ENCODE measurements around the gene CLEC5A. TPM values are rescaled to one million over a fixed set of nuclear protein-coding genes. Genes with fewer than 3 reads are reported as not detected.

CLEC5A gene
- total and polyA plus RNA-seq, 2 of the 8 experiments (the other 6 are each of a cell fraction or from before 2014, with no cell fraction given), result not detected

DNA sequence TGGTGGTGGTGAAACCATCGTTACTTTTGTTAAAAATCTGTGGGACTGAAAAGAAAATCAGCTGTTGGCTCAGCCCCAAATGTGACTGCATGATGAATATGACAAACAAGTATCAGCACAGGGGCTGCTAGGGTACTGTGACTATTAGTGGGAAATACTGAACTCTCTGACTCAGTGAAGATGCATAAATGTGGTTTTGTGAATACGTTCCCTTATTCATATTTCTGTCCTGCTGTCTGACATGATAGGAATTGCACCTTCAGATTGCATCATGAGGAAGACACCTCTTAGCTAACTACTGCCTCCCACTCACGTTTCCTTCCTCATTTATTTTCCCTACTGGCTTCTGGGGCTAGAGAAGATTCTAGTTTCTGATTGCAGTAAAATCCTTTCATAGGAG, 1.4 kb downstream of the CLEC5A start:
- no peaks in the 10 kb centered on the region for H3K36me3 ChIP-seq (ENCODE audit: control insufficient read depth in 2 of 4, insufficient read depth in 4 of 4, low read length in 3 of 4)
- H2AK5ac ChIP-seq (ENCODE audit: low read depth, low read length), result no peak overlapping the region
- WGBS, 2 experiments (ENCODE audit: extremely low coverage in 1 of 2, insufficient coverage in 1 of 2, insufficient read length in 1 of 2, insufficient replicate concordance in 2 of 2, low coverage in 1 of 2, low lambda C conversion rate in 2 of 2, missing lambda C conversion rate in 1 of 2), result 81% methylated on average over 3 of the region's 3 CpGs; no CpG with 5 or more reads in 1 of the 2 experiments
- no peak overlapping the region for H3K56ac ChIP-seq (replicated peaks; ENCODE audit: insufficient read length, low read depth, low read length)
- no peak for FAIRE-seq
- H3K14ac ChIP-seq (ENCODE audit: insufficient read length), result no peak overlapping the region
- H4K8ac ChIP-seq (ENCODE audit: extremely low read depth, insufficient read depth, low read length), result no peak overlapping the region
- H3K4me3 ChIP-seq (ENCODE audit: extremely low read depth in 1 of 4, insufficient read depth in 2 of 4, low read depth in 3 of 4, low read length in 4 of 4), result no peak overlapping the region
- H3K79me1 ChIP-seq (ENCODE audit: low read depth, low read length), result no peaks in the 10 kb centered on the region
- no peak overlapping the region for H3K4me2 ChIP-seq (ENCODE audit: insufficient read depth in 1 of 2, low read depth in 2 of 2, low read length in 2 of 2)
- no peak overlapping the region for H4K91ac ChIP-seq (replicated peaks; ENCODE audit: insufficient read length, low read length)
- H3K23me2 ChIP-seq (ENCODE audit: low read depth, low read length), result no peaks in the 10 kb centered on the region
- no peaks in the 10 kb centered on the region for H4K20me1 ChIP-seq (replicated peaks in 1 of 2; ENCODE audit: control insufficient read depth in 1 of 2, insufficient read depth in 2 of 2, low read length in 2 of 2)
- no peak overlapping the region for H3K4ac ChIP-seq (replicated peaks; ENCODE audit: insufficient read length, low read depth, low read length)
- no peak for DNase-seq (ENCODE audit: low read depth in 1 of 2, low spot score in 2 of 2)
- H3K9ac ChIP-seq (replicated peaks in 1 of 4; ENCODE audit: extremely low read depth in 1 of 4, low read depth in 3 of 4, low read length in 3 of 4), result no peak overlapping the region
- no peak overlapping the region for H3K27ac ChIP-seq (ENCODE audit: low read depth, low read length)
- H3K79me2 ChIP-seq (ENCODE audit: control insufficient read depth in 1 of 2, insufficient read depth in 2 of 2, low read length in 2 of 2), result no peaks in the 10 kb centered on the region
- no peak overlapping the region for H2BK20ac ChIP-seq (ENCODE audit: low read length)
- no peak overlapping the region for H2BK15ac ChIP-seq (ENCODE audit: low read length)
- ChIA-PET POLR2A (ENCODE audit: partially characterized antibody) (no interaction called here), CTCF (ENCODE audit: partially characterized antibody) (interaction anchor here (1.1 to 1.5 kb wide), 3 partner anchors 14 to 209 kb away, joined by 3 read pairs; no protein-coding TSS in a partner anchor)
- H3K9me3 ChIP-seq (ENCODE audit: insufficient read depth in 2 of 2, low read depth in 1 of 2, low read length in 1 of 2), result no peaks in the 10 kb centered on the region
- no peak overlapping the region for H3K23ac ChIP-seq (ENCODE audit: insufficient read length)
- no peak overlapping the region for H3K18ac ChIP-seq (ENCODE audit: extremely low read depth, low read length)
- H2BK120ac ChIP-seq (replicated peaks; ENCODE audit: low read depth, low read length), result no peak overlapping the region
- H4K5ac ChIP-seq (ENCODE audit: insufficient read length, low read depth, low read length), result no peak overlapping the region
- no peaks in the 10 kb centered on the region for H3K4me1 ChIP-seq (replicated peaks in 1 of 4; ENCODE audit: control insufficient read depth in 3 of 4, insufficient read depth in 4 of 4, low read length in 3 of 4)
- no peak overlapping the region for H2BK5ac ChIP-seq (ENCODE audit: low read depth, low read length)
- H3K27me3 ChIP-seq (replicated peaks in 1 of 4; ENCODE audit: control insufficient read depth in 3 of 4, extremely low read depth in 1 of 4, insufficient read depth in 3 of 4, low read length in 3 of 4), result no peaks in the 10 kb centered on the region
- no peak overlapping the region for H2AFZ ChIP-seq (ENCODE audit: low read length)
- H2BK12ac ChIP-seq (ENCODE audit: low read depth, low read length), result no peak overlapping the region
- no peak for TF ChIP-seq TEAD4 (IDR thresholded peaks at IDR 0.05; ENCODE audit: low read depth, low read length)
- no peak for TF ChIP-seq CTBP2 (IDR thresholded peaks at IDR 0.05; ENCODE audit: borderline replicate concordance, insufficient read depth, insufficient read length, low read length)
- no peak for TF ChIP-seq CEBPB (IDR thresholded peaks at IDR 0.05; ENCODE audit: low read depth, low read length)
- no peak for TF ChIP-seq PHF8 (conservative IDR thresholded peaks at IDR 0.05; ENCODE audit: low read depth, low read length)
- TF ChIP-seq, protein P1, sequence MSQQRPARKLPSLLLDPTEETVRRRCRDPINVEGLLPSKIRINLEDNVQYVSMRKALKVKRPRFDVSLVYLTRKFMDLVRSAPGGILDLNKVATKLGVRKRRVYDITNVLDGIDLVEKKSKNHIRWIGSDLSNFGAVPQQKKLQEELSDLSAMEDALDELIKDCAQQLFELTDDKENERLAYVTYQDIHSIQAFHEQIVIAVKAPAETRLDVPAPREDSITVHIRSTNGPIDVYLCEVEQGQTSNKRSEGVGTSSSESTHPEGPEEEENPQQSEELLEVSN (IDR thresholded peaks at IDR 0.05), result no peak
